ENCODE results near the gene ITPR2. TPM values are rescaled to one million over a fixed set of nuclear protein-coding genes. Genes with fewer than 3 reads are reported as not detected.

Gene ITPR2
- total RNA-seq, 1 donor from 2014 or later = 15.8 TPM

DNA sequence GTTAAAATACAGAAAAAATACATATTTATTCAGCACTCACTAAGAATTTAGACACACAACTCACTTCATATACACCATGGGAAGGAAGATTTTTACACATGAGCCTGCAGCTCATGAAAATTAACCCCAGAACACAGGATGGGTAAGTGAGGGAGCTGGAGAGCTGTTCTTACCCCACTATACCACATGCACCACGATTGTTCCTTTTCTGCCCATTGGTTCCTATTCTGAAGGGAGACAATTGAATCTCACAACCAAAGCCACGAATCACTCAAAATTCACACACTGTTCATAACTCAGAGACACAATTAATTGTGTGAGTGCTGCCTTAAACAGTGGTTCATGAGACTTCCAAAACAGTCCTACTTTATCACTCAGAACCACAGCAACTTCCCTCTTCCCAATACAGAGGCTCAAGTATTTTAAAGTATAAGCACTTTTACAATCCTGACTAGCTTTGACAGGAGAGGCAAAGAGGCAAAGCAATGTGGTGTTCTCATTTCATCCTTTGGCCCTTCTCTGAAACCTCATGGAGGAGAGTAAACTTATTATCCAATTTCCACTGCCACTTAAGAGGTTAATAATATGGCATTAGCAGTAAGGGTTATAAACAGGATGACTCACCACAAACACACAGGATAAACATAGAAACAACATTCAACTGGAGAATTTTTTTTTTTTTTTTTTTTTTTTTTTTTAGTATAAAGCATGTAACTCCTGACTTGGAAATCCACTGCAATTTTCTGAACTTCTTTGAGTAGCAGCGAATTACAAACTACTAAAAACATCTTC lies 59.5 kb downstream of the ITPR2 start:
- no peak overlapping the region for H3K27ac ChIP-seq (replicated peaks)
- intact Hi-C loops (cut with micrococcal nuclease) = no loop called here
- H3K4me3 ChIP-seq = no peak overlapping the region
- peaks cover 24% of the 10 kb centered on the region for H3K9me3 ChIP-seq (replicated peaks)
- peaks cover 15% of the 10 kb centered on the region for H3K36me3 ChIP-seq
- no peaks in the 10 kb centered on the region for H3K27me3 ChIP-seq (ENCODE audit: low read depth)
- H3K4me1 ChIP-seq = peaks cover 3% of the 10 kb centered on the region
- TF ChIP-seq, protein P1, sequence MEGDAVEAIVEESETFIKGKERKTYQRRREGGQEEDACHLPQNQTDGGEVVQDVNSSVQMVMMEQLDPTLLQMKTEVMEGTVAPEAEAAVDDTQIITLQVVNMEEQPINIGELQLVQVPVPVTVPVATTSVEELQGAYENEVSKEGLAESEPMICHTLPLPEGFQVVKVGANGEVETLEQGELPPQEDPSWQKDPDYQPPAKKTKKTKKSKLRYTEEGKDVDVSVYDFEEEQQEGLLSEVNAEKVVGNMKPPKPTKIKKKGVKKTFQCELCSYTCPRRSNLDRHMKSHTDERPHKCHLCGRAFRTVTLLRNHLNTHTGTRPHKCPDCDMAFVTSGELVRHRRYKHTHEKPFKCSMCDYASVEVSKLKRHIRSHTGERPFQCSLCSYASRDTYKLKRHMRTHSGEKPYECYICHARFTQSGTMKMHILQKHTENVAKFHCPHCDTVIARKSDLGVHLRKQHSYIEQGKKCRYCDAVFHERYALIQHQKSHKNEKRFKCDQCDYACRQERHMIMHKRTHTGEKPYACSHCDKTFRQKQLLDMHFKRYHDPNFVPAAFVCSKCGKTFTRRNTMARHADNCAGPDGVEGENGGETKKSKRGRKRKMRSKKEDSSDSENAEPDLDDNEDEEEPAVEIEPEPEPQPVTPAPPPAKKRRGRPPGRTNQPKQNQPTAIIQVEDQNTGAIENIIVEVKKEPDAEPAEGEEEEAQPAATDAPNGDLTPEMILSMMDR (IDR thresholded peaks at IDR 0.05; ENCODE audit: borderline replicate concordance) = no peak
- no peak for DNase-seq

DNA sequence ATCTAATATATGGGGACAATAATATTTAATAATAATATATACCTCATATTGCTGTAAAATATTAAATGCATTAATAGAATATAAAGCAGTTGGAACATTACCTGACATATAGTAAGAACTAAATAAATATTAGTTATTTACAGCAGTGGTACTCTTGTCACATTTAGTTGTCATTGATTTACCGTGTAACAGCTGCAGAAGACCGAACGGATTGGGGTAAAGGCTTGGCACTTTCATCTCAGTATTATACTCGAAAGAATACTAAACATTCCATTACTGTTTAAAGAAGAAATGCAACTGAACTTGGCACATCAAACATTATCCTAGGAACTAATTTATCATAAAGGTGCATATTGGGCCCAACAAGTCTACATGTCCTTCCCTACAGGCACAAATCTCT lies 61.1 kb downstream of the ITPR2 start:
- TF ChIP-seq, protein P1 (IDR thresholded peaks at IDR 0.05; ENCODE audit: borderline replicate concordance) = no peak
- Histone ChIP-seq H3K27ac (replicated peaks) (no peak overlapping the region), H3K4me3 (no peak overlapping the region), H3K9me3 (replicated peaks) (peaks cover 8% of the 10 kb centered on the region), H3K4me1 (peaks cover 3% of the 10 kb centered on the region), H3K36me3 (peaks cover under 1% of the 10 kb centered on the region), H3K27me3 (ENCODE audit: low read depth) (no peaks in the 10 kb centered on the region)
- DNase-seq = no peak
- intact Hi-C loops (cut with micrococcal nuclease) = no loop called here

DNA sequence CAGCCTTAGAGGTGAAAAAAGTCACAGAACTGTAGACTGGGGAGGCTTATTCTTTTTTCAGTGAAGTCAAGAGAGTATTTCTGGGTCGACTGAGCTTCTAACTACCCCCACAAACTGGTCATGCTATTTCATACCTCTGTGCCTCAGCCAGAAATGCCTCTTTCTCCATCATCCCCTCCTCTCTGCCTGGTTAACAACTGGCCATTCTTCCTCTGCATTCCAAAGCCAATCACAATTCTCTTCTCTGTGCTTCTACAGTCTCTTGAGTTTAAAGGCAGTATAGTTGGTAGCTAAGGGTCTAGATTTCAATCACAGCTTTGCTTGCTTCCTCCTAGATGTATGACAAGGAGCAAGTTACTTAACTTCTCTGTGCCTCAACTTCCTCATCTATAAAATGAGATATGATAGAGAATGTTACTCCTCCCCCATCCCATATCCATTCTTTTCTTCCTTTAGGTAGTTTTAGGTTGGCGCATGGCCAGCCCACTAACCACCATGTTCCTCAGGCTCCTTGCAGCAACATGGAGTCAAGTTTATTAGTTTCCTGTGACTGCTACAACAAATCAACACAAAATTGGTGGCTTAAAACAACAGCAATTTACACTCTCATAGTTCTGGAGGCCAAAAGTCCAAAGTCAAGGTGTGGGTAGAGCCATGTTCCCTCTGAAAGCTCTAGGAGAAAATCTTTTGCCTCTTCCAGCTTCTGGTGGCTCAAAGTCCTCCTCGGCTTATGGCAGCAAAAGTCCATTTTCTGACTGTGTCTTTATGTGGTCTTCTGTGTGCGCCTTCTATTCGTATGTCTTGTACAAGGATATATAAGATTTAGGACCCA lies 62.5 kb downstream of the ITPR2 start:
- TF ChIP-seq, protein P1 (IDR thresholded peaks at IDR 0.05; ENCODE audit: borderline replicate concordance) = no peak
- no peaks in the 10 kb centered on the region for H3K36me3 ChIP-seq
- H3K4me3 ChIP-seq = no peak overlapping the region
- peaks cover 3% of the 10 kb centered on the region for H3K4me1 ChIP-seq
- H3K27ac ChIP-seq (replicated peaks) = no peak overlapping the region
- H3K9me3 ChIP-seq (replicated peaks) = no peaks in the 10 kb centered on the region
- H3K27me3 ChIP-seq (ENCODE audit: low read depth) = no peaks in the 10 kb centered on the region
- no peak for DNase-seq
- intact Hi-C loops (cut with micrococcal nuclease) = no loop called here

DNA sequence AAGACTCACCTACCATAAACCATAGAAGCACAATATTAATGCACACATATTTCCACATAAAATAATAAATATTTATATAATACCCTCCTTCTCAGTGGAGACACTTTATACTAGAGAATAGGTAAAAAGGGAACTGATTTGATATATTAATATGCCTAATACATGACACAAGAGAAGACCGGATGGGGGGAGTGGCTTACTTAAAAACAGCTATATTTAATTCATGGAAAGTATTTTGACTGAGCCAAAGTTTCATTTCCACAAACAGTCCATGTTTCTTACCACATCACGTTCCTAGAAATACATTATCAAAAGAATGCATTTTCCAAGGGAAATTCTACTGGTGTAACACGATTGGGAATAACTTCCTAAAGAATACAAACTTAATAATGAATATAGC lies 63.4 kb downstream of the ITPR2 start:
- TF ChIP-seq, protein P1 (IDR thresholded peaks at IDR 0.05; ENCODE audit: borderline replicate concordance) = no peak
- H3K27ac ChIP-seq (replicated peaks) = no peak overlapping the region
- no peak for DNase-seq
- no peaks in the 10 kb centered on the region for H3K36me3 ChIP-seq
- H3K9me3 ChIP-seq (replicated peaks) = peaks cover 4% of the 10 kb centered on the region
- intact Hi-C loops (cut with micrococcal nuclease) = no loop called here
- no peak overlapping the region for H3K4me3 ChIP-seq
- H3K4me1 ChIP-seq = peaks cover 3% of the 10 kb centered on the region
- H3K27me3 ChIP-seq (ENCODE audit: low read depth) = no peaks in the 10 kb centered on the region

DNA sequence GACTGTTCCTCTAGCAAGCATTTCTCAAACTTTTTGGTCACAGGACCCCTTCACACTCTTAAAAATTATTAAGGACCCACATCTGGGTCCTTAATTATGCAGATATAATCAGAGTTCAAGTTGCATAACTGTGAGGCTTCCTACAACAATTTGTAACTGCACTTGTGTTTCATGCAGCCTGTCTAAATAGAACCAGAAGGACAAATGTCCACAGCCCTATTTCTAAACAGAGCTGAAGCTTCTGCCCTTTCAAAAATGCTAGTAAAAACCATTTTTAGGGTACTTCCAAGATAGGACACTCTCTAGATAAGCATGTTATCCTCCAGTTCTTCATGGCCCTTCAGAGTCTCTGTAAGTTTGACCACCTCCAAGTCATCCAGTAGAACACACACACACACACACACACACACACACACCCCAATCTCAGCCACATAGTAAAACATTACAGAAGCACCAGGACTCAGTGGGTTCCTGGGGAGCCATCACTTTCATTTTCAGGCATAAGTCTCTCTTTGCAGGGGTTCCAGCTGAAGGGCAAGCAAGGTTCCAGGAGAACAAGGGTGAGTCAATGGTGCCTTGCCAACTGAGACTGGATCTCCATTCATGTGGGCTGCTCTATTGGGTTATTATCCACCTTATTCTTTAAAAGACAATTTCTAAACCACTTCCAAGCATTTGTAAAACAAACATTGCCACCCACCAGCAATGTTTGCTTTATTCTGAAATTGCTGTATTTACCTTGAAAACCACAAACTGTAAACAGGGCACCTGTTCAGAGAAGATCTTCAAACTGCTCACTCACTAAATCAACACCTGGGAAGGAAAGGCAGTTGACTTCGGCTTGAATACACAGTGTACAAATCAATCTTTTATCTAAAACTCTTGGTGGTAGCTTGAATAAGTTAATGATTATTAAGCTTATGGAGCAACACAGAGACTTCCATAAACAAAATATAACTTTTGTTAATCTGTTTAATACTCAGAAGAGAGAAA lies 64.1 kb downstream of the ITPR2 start:
- Histone ChIP-seq H3K4me3 (no peak overlapping the region), H3K27ac (replicated peaks) (no peak overlapping the region), H3K9me3 (replicated peaks) (peaks cover 11% of the 10 kb centered on the region), H3K36me3 (no peaks in the 10 kb centered on the region), H3K4me1 (peaks cover 3% of the 10 kb centered on the region), H3K27me3 (ENCODE audit: low read depth) (no peaks in the 10 kb centered on the region)
- intact Hi-C loops (cut with micrococcal nuclease) = no loop called here
- no peak for DNase-seq
- TF ChIP-seq, protein P1 (IDR thresholded peaks at IDR 0.05; ENCODE audit: borderline replicate concordance) = no peak
